Stimulated activated CD4-positive, alpha-beta T cell treated with anti-CD3 and anti-CD28 coated beads, Interleukin-15, amount 100 ng/mL, for 24 hours (primary cell): Measurements from ENCODE around the gene PSG1.
"Not testable (repeated sequence)": the region's sequence is repeated elsewhere in the genome, so short reads cannot be mapped to it uniquely, and the experiment has no call there.

ENCODE experiments used
- DNase-seq: peaks from one replicate; pipeline ENCODE4 v3.0.0-alpha.2; 2020

PSG1 gene

DNA sequence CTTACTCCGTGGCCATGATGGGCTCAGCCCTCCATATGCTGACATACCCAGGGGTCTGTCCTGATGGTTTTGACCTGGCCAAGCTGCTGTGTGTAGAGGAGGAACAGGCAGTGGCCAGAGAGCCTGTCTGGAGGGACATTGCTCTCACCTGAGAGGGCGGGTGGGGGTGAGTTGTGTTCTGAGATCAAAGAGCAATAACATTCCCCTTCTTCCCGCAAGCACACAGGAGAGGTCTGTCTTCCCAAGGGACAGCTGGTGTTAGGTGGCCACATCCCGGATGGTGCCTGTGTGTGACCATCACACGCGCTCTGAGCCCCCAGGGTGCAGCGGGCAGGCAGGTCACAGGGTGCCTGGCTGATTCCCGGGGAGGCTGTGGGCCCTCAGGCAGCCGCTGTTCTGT is 1.1 kb upstream of the PSG1 start:
- DNase-seq, result not testable (repeated sequence)

DNA sequence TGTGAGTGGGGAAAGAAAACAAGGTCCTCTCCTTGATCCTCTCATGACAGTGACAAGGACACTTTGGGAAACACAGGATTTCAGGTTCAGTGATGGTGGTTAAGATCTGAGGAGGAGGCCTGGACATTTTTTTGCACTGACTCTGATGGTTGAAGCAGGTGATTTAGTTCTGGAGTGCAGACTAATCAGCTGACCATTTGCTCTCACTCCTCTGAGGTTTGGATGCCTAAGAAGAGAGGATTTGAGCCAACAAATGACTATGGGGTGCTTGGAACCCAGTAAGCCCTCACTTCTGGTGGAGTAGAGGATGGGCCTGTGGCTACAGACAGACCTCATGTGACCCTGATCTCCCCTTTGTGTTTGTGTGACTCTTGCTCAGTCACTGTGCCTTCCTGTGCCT is 2.9 kb downstream of the PSG1 start:
- not testable (repeated sequence) for DNase-seq

DNA sequence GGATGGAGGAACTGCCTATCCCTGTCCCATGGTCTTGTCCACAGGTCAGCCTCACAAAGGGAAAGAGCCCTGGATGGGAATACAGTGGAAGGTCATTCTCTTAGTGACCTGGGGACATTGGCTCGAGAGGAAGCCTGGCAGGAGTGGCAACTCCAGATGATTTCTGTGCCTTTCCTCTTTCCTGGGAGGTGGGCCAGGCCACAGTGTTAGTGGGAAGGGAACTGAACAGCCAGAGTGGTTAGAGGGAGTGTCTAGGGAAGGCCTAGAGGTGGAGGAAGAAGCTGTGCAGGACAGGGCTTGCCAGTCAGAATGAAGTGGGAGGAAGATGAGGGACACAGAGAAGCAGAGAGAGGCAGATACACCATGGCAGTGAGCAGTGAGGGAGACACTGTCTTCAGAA is 3.6 kb downstream of the PSG1 start:
- DNase-seq, result not testable (repeated sequence)

DNA sequence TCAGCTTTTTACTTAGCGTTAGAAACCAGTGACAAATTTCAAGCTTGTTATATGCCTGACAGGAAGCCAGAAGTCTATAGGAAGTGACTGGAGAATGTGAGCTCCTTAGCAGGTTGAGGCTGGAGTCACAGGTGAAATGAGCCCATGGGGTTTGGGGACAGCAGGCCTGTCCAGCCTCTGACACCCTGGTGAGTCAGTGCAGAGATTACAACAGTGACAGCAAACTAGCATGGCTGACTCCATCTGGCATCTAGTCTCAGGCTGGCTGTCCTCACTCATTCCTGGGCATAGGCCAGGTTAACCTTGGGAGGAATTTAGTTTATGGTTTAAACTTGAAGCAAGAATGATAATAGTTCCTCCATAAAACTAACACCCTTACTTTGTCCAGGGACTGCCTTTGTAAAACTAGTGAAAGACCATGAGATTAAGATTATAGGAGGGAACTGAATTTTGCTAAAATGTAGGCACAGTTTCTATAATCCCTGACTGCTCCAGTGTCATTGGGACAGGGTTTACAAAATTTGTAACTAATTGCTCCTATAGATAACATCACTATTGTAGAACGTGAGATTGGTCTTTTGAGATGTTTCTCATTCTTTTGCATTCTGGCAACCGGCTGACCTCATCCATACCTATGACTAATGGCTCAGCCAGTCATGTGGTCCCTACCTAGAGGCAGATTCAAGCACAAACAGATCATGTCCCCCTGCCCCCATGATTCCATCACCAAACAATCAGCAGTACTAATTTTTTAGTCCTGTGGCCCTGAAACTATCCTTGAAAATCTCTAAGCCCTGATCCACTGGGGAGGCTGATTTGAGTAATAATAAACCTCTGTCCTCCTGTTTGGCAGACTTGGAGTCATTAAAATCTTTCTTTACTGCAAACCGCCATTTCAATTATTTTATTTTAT is 4.4 kb downstream of the PSG1 start:
- DNase-seq, result not testable (repeated sequence)

DNA sequence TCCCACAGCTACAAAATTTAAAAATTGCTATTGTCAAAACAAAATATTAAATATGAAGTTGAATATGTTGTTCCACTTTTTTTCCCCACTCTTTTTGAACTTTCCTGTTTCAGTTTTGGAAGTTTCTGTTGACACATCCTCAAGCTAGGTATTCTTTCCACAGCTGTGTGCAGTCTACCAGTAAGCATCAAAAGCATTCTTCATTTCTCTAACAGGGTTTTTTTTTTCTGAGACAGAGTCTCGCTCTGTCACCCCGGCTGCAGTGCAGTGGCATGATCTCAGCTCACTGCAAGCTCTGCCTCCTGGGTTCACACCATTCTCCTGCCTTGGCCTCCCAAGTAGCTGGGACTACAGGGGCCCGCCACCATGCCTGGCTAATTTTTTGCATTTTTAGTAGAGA is 5.4 kb downstream of the PSG1 start:
- not testable (repeated sequence) for DNase-seq

DNA sequence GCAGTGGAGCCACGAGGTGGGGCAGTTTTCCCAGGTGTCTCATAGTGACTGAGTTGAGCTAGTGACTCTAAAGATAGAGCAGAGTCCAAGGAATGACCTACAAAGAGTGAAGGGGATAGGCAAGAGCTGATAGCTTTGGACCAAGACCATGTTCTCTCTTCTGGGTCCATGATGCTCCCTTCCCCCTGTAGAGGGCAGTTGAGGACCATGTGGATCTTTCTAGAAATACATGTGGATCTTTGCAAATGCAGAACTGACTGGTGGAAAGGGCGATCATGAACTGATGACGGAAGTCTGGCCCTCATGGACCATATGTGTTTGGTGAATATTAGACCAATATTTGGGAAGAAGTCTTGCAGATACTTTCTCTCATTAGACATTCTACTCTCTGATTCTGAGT is 6.9 kb downstream of the PSG1 start:
- no peak for DNase-seq

DNA sequence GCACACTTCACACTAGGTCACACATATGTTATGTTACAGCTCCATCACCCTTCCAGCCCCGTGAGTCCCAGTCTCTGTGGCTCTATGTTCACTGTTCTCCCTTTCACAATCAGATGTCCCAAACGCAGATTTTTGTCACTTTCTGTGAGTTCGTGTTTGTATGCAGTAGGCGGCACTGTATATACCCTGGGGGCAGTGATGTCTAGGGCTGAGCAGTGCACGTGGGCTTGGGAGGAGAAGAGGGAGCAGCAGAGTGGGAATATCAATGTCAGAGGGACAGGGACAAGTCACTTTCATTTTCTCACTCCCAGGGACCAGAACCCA is 22.0 kb downstream of the PSG1 start:
- DNase-seq, result no peak

DNA sequence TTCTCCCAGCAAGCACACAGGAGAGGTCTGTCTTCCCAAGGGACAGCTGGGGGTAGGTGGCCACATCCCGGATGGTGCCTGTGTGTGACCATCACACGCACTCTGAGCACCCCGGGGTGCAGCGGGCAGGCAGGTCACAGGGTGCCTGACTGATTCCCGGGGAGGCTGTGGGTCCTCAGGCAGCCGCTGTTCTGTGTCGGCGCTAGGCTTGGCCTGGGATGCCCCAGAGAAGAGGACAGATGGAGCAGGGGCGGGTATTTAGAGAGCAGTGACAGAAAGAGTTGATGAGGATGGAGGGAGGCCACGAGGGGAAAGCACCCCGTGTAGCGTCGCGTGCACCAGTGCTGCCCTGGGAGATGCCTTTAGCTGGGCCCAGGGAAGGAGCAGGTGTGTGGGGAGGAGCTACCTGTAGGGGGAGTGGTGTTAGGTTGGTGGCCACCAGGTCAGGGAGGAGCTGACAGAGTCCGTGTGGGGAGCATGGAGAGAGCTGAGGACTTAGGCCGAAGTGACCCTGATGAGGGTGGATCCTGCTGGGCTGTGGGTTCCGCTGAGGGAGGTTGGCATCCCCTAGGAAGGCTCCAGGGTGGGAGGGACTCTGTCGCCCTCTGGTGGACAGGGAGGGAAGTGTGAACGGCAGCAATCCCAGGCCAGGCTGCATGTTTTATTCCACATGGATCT is 22.5 kb downstream of the PSG1 start:
- peak; percentile 29 for DNase-seq

DNA sequence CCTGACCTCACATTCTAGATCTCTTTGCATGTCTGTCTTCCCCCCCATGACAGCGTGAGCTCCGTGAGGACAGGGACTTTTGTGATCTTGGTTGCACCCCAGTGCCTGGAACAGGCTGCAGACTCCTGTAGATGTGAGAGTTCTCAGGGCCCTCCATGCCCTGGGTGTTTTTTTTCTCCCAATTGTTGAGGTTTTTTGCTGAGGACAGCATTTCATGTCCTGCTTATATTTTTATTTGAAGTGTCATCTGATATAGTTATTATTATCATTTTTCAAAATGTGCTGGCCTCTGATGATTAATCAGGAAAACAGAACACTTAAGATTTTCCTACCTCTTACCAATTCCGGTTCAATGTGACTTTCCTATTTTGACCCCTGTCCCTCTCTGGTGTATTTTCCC is 24.8 kb downstream of the PSG1 start:
- not testable (repeated sequence) for DNase-seq

DNA sequence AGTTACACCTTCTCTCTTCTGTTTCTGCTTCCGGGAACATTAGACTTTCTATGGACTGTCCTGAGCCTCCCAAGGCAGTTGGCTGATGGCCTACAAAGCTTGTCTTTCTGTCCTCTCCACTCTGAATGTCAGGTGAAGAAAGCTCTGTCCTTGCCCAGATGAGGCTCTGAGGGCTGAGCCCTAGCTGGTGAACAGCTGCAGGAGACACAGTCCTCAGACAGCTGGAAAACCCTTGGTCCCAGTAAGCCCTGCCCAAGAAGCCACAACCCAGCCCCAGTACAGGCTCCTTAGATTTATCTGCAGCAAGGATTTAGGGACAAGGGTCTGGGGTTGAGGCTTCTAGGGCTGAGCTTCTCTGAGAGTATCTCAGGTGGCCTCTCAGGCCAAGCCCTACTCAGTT is 26.3 kb downstream of the PSG1 start:
- DNase-seq, result not testable (repeated sequence)

DNA sequence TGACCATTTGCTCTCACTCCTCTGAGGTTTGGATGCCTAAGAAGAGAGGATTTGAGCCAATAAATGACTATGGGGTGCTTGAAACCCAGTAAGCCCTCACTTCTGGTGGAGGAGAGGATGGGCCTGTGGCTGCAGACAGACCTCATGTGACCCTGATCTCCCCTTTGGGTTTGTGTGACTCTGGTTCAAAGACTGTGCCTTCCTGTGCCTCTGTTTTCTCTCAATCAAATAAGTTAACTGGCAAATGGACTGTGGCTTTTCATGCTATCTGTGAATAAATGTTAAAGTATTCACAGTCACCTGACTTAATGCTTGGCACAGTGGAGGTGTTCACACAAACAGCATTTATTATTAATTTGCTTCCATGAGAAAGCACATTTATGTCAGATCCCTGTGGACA is 26.7 kb downstream of the PSG1 start:
- not testable (repeated sequence) for DNase-seq

DNA sequence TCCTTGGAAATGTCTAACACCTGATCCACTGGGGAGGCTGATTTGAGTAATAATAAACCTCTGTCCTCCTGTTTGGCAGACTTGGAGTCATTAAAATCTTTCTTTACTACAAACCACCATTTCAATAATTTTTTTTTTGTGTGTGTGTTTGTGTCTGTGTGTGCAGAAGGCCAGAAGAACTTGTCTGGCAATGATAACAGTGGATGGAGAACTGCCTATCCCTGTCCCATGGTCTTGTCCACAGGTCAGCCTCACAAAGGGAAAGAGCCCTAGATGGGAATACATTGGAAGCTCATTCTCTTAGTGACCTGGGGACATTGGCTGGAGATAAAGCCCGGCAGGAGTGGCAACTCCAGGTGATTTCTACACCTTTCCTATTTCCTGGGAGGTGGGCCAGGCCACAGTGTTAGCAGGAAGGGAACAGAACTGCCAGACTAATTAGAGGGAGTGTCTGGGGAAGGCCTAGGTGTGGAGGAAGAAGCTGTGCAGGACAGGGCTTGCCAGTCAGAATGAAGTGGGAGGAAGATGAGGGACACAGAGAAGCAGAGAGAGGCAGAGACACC is 27.7 kb downstream of the PSG1 start:
- not testable (repeated sequence) for DNase-seq

DNA sequence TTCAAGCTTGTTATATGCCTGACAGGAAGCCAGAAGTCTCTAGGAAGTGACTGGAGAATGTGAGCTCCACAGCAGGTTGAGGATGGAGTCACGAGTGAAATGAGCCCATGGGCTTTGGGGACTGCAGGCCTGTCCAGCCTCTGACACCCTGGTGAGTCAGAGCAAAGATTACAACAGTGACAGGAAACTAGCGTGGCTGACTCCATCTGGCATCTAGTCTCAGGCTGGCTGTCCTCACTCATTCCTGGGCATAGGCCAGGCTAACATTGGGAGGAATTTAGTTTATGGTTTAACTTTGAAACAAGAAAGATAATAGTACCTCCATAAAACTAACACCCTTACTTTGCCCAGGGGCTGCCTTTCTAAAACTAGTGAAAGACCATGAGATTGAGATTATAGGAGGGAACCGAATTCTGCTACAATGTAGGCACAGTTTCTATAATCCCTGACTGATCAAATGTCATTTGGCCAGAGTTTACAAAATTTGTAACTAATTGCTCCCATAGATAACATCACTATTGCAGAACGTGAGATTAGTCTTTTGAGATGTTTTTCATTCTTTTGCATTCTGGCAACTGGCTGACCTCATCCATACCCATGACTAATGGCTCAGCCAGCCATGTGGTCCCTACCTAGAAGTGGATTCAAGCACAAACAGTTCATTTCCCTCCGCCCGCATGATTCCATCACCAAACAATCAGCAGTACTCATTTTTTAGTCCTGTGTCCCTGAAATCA is 28.4 kb downstream of the PSG1 start:
- no peak for DNase-seq

DNA sequence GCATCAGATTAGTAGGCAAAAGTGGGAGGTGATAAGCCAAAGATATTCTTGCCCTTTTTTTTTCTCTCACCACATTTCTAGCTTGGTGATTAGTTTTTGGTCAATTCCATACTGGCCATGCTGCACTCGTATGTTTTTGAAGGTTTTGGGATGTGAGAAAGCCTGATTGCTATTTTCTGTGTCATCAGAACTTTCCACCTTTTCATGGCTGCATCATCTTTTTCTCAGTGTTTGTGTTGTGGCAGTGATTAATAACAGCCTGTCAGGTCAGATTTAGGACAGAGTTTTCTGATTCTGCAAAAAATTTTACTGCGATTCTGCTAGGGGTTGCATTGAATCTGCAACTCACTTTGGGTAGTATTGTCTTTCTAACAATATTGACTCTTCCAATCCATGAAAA is 32.9 kb downstream of the PSG1 start:
- no peak for DNase-seq

DNA sequence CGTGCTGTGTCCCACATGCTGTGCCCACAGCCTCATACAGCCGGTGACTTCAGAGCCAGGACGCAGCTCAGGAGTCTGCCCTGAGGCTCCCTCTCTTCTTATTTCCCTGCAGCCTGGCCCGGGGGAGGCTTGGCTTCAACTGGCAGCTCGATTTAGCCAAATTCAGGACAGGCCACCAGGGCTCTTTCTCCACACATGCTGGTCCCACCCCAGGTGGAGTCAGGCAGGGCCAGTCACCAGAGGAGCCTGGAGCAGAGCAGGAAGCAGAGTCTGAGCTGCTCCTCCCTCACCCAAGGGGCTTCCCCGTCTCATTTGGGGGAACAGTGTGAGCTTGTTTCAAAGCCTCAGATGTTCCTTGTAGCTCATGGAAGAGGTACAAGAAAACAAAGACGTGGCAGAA is 35.9 kb downstream of the PSG1 start:
- DNase-seq, result not testable (repeated sequence)

DNA sequence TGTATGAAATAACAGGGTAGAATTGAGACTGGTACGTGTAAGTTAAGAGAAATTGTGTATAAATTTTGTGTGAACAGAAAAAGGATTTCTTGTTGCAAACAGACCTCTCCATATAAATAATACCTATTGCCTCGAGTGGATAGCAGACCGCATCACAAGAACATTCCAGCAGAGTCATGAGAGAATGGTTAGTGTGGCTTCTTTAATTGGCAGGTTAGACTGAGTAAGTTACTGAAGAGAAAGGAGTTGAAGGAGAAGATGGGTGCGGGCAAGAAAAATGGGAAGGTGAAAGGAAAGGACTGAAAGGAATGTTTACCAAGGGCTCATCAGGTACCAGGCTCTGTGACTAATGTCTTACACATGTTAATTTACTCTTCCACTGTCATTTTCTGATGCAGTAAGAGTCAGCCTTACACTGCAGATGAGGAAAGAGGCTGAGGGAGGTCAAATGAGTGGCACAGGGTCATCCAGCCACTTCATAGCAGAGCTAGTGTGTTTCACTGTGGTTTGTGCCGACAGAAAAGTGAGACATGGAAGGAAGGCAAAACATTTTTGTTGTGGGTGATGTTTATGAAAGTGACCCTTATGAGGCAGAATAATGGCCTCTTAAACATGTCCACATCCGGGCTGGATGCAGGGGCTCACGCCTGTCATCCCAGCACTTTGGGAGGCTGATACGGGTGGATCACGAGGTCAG is 46.6 kb downstream of the PSG1 start:
- DNase-seq, result not testable (repeated sequence)

DNA sequence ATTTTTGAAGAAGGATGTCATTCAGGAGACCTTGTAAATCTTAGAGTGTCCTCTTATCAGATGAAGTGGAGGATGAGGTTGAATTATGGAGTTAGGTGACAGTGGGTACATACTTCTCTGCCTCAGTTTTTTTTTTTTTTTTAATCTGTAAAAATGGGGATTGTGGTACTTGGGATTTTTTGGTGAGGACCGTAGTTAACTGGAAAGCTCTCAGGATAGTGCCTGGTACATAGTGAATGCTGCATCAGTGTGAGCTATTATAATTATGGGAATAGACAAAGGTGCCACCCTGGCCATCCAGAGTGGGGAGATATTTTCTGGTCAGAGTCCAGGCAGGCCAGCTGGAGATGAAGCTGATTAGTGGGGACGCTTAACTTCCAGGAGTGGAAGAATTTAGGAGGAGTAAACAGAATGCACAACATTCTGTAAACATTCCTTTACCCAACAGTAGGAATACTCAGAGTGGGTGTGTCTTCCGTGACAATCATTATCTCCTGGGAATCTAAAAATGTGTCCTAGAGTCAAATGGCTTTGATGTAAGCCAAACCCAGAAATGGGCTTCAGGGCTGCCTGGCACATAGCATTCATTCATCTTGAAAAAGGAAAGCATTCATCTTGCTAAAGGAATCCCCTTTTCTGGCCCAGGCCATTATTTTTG is 47.4 kb downstream of the PSG1 start:
- not testable (repeated sequence) for DNase-seq

DNA sequence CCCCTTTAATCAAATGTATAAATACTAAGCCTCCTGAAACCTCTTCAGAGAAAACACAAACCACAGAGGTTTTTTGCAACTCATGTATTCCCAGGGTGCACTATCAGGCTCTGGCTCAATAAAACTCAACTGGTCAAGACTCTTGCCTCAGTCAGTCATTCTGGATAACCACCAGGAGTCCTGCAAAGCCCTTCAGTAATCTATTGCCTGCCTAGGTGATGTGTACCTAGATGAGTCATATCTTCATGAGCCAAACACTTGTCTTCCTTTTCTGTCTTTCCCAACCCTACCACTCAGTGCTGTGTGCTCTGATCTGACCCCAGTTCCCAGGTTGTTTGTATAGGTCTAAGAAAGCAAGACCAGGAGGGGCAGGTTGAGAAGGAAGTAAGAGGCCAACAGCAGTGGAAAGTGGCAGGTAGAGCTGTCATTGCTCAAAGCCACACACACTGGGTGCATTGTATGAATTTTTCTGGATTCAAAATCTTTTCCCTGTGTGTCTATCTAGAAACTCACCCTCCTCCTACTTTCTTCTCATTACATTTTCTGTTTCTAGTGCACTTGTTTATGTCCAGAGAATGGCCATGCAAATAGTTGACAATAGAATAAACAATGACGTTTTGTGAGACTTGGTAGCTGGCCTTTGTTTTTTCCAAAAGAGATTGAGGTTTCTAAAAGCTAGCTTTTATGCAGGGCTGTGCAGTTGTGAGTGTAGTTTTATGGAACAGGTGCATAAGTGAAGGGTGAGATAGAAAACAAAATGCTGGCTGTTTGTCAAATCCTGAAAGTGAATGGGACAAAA is 48.1 kb downstream of the PSG1 start:
- no peak for DNase-seq

DNA sequence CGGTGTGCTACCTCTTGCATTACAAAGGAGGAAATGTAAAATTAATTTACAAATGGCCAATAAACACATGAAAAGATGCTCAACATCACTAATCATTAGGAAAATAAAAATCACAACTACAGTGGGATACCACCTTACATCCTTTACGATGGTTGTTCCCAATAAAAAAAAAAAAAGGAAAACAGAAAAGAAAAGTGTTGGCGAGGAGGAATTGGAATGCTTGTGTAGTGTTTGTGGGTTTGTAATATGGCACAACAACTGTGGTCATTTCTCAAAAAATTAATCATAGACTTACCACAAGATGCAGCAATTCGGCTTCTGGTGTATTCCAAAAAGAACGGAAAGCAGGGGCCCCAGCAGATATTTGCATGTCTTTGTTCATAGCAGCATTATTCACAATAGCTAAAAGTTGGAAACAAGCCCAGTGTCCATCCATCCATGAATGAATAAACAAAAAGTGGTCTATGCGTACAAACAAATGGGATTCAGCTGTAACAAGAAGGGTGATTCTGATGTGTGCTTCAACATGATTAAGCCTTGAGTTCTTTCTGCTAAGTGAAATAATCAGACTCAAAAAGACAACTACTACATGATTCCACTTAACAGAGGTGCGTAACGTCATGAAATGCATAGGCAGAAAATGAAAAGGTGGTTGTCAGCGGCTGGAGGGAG is 58.1 kb downstream of the PSG1 start:
- DNase-seq, result not testable (repeated sequence)

DNA sequence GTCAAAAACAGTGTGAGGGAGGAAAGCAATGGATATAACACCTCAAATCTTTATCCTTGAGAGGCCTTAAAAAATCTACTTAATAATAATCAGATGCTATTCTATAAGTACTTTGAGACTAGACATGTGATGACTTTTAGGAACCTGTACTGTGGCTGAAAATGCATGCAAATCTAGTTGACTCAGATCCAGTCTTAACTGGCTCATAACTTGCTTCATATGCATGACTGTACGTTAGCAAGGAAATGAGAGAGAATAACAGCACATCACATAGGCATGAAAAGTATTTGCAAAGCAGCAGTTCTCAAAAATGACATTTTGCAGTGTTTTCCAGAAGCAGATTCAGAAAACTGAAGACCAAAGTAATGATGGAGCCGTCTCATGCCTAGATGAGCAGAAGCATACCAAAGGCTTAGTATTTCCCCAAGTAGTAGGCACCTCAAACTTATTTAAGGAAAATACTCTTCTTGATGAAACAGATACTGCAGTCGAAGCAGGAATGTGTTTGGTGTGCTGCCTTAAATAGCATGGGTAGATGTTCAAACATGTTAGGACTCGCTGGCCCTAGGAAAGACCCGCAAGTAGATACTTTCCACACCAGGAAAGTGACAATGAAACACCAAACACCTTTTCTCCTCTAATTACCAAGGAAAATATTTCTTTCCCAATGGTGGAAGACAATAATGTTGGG is 59.4 kb downstream of the PSG1 start:
- DNase-seq, result not testable (repeated sequence)
